Fibroblast of lung (primary cell): ENCODE results near the gene PIP4K2B.

Source experiments
- EZH2 ChIP-seq: IDR thresholded peaks from 2 replicates; pipeline ENCODE4 v1.5.1; 2012; ENCODE audit warnings: low read length, control low read depth, mild to moderate bottlenecking; ENCODE audit errors: missing control alignments
- TF ChIP-seq, protein P1 (sequence below), 2 donors: IDR thresholded peaks in 1 of 2; conservative IDR thresholded peaks in 1 of 2; 1 replicate in 1 of 2; 2 replicates in 1 of 2; pipeline ENCODE4 v1.5.1; 2011 to 2012; ENCODE audit warnings: low read length in 2 of 2, control low read depth in 1 of 2, inconsistent platforms in 1 of 2, low read depth in 1 of 2, mild to moderate bottlenecking in 1 of 2

DNA sequence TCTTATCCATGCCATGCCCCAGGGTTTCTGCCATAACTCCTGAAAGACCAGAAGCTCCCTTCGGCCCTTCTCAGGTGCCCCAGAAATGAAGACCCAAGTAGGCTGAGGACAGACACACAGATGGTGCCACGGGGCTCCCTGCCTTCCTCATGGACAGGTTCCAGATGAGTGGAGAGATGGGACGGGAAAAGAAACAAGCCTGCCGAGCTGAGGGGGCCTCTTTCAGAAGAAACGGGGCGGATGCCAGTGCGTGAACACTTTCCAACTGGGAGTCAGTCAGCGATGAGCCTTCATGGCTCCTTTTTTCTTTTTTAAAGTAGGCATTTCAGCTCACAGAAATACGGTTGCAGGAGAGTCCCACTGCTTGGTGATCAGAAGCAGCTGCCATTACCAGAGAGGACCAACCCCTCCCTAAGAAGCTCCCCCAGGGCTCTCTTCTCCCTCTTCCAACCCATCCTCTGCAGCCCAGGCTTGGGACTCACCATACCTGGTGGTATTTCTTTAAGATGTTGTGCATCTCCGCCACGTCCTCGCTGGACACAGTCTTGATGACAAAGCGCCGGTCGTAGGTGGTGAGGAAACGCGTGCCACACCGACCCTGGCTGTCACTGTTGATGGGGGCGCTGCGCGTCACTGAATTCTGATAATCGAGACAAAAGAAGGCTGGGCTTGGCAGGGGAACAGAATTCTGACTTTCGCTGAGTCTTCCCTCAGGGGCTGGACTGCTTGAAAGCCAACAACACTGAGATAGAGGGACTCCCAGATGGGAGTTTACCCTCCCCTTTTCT lies 19.2 kb downstream of the PIP4K2B start:
- TF ChIP-seq, protein P1, sequence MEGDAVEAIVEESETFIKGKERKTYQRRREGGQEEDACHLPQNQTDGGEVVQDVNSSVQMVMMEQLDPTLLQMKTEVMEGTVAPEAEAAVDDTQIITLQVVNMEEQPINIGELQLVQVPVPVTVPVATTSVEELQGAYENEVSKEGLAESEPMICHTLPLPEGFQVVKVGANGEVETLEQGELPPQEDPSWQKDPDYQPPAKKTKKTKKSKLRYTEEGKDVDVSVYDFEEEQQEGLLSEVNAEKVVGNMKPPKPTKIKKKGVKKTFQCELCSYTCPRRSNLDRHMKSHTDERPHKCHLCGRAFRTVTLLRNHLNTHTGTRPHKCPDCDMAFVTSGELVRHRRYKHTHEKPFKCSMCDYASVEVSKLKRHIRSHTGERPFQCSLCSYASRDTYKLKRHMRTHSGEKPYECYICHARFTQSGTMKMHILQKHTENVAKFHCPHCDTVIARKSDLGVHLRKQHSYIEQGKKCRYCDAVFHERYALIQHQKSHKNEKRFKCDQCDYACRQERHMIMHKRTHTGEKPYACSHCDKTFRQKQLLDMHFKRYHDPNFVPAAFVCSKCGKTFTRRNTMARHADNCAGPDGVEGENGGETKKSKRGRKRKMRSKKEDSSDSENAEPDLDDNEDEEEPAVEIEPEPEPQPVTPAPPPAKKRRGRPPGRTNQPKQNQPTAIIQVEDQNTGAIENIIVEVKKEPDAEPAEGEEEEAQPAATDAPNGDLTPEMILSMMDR (conservative IDR thresholded peaks at IDR 0.05 in 1 of 2, IDR thresholded peaks at IDR 0.05 in 1 of 2; ENCODE audit: low read depth in 1 of 2, low read length in 2 of 2) = no peak
- no peak for TF ChIP-seq EZH2
